Stimulated activated CD4-positive, alpha-beta T cell treated with anti-CD3 and anti-CD28 coated beads, Interleukin-12 subunit alpha, Interleukin-12 subunit beta, amount 100 ng/mL, for 4 hours (primary cell): ENCODE results near the gene PWWP2B.
A peak's percentile ranks its signal among the peaks of the same experiment; 100 is the strongest.
"Not testable (repeated sequence)": the region's sequence is repeated elsewhere in the genome, so short reads cannot be mapped to it uniquely, and the experiment has no call there.

Experiments
- DNase-seq: peaks from one replicate; pipeline ENCODE4 v3.0.0-alpha.2; 2020

The PWWP2B gene

GRCh38 chr10:132420981-132421846 lies 24.2 kb downstream of the PWWP2B start:
- DNase-seq, result no peak

DNA sequence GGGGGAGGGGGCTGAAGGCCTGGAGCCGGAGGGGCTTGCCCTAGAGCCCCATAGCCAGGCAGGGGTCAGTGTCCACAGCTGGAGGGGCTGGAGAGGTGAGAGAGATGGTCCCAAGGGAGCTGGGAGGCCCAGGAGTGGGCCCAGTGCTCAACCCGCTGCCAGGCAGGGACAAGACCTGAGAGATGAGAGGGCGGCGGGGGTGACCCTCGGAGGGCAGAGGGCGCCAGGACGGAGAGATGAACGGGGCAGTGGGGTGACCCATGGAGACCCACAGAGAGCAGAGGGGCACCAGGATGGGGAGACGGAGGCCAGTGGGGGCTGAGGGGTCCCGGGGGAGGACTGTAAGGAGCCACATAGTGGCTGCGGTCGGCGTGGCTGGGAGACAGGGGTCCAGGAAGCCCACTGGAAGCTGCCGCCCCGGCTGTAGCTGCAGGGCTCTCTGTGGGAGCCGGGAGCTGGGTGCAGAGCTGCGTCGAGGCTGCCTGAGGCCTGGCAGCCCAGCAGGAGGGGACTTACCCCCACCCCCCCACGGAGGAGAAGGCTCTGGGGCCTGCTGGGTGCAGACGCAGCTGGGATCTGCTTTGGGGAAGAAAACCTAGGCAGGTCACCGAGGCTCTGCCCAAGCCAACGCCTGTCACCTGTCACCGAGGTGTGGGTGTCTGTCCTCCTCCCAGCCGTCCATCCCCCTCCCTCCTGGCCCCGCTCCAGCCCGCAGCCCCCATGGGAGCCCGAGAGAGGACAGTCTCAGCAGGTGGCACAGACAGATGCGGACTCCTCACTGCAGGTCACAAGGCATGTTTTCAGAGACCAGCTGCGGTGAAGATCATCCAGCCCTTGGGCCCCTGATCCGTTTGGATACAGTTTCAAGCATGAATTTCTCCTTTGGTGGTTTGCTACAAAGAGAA lies 25.1 kb downstream of the PWWP2B start:
- no peak for DNase-seq

- DNase-seq, result no peak
These were observed 26.2 kb downstream of the PWWP2B start for GRCh38 chr10:132422903-132423825.

DNA sequence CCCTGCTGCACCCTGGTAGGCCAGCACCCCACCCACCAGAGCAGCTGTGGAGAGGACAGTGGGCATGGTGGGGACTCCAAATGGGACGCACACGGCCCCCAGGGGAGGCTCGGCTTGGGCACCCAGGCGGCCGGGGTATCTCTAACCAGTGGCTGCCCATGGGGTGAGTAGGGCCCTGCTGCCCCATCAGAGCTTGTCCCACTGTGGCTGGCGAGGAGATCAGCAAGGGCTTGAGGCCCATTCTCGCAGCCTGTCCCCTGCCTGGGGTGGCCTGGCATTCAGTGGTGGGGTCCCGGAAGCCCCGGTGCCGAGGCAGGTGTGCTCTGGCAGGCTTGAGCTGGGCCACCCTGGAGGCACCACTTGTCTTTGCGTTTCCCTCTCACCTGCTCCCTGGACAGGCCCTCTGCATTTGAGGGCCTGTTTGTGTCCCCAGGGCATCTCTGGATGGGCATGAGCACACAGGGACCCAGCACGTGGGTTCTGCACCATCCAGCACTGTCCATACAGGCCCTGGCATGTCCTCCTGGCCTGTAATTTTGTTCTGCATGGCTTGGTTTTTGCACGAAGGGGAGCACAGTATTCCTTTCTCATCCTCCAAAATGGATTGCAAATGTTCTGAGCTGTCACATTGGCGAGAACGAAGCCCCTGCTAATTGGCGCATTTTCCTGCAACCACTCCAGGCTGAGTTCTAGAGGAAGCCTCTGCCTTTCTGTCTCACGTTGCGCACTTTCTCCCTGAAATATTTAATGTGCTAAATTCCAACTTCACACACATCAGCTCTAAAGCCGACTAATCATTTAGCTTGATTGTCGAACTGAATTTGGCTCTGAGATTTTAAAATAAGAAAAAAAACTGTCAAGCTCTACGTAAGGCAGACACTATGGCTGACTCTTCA lies 27.2 kb downstream of the PWWP2B start:
- no peak for DNase-seq

DNA sequence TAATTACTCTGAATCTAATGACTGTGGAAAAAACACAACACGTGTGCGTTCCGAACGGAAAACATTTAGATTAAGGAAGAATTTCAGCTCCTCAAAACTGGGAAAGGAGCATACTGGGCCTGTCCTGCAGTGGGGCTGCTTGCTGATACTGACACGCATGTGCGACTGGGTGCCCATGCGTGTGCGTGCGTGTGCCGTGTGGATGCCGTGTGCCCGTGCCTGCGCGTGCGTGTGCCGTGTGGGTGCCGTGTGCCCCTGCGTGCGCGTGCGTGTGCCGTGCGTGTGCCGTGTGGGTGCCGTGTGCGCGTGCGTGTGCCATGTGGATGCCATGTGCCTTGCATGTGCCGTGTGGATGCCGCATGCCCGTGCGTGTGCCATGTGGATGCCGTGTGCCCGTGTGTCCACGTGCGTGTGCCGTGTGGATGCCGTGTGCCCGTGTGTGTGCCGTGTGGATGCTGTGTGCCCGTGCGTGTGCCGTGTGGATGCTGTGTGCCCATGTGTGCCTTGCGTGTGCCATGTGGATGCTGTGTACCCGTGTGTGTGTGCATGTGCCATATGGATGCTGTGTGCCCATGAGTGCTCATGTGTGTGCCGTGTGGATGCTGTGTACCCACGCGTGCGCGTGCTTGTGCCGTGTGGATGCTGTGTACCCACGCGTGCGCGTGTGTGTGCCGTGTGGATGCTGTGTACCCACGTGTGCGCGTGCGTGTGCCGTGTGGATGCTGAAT lies 28.2 kb downstream of the PWWP2B start:
- DNase-seq, result no peak

DNA sequence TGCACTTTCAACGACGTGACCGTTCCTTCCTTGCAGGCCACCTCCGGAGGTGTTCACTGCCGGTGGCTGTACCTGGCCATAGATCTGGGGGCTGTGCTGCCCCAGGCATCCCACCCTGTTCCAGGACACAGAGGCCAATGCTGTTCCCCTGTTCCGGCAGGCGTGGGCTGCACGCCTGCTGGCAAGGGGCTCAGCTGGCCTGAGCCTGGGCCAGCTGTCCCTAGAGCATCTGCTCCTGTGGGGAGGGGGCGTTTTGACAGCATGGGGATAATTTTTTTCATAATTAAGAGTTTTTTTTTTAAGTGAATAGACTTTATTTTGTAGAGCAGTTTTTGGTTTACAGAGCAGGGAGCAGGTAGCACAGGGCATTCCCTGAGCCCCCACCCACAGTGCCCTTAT lies 28.8 kb downstream of the PWWP2B start:
- DNase-seq, result no peak

GRCh38 chr10:132427006-132427771 lies 30.2 kb downstream of the PWWP2B start:
- DNase-seq, result no peak

- DNase-seq, result no peak
These were observed 31.0 kb downstream of the PWWP2B start for GRCh38 chr10:132427939-132428367.

DNA sequence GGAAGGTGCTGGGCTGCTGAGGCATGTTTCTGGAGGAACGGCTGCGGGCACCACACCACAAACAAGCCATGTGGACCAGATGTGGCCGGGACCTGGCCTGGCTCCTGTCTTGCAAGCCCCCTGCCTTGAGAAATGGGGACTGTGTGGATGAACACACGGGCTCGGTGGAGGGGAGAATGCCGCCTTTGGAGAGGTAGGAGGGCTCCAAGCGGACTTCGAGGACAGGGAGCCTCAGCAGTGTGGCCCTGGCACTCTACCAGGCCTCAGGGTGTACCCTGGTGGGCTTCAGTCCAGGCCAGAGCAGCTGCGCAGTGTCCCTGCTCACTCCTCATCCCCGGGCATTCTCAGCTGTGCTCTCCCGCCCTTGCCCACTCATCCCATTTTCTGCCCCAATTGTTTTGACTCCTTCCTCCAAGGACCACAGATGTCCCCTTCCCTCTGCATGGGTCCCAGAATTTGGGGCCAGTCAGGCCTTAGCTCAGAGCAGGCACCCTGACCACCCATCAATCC lies 31.5 kb downstream of the PWWP2B start:
- no peak for DNase-seq

DNA sequence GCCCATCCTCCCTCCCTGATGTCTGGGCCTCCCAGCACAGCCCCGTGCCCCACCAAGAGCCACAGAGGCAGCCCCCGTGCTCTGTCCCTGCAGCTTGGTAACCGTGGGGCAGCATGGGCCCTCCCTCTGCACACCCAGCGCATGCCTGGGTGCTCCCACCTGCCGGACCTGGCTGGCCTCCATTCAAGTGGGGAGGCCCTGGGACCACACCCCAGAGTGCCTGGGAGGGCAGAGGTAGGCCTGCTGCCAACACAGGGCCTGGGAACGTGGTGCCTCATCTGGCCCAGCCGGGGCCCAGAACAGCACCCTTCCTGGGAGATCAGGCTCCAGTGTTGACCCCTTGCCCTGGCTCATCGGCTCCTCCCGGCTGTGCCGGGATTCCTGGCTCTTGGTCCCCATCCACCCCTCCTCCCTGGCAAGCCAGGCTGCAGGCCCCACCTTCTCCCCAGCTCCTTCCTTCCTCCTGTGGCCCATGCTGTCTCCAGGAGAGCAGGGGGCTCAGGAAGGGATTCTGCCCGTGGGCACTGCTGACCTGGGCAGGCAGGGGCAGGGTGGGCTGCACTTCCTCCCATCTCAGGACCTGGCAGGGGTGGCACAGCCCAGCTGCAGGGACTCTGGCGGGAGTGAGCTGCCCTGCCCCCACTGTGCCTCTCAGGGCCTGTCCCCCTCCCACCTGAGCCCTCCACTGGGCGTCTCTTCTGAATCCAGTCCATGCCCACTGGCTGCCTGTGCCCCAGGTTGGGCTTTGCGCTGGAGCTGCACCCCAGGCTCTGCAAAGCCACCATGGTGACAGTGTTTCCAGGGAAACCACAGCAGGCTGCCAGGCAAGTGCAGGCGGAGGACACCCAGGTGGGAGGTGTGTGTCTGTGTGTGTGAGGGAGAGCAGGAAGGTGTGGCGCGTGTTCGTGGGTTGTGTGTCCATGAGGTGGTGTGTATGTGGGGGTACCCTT lies 32.6 kb downstream of the PWWP2B start:
- no peak for DNase-seq

- no peak for DNase-seq
These were observed 33.3 kb downstream of the PWWP2B start for GRCh38 chr10:132430231-132430743.

GRCh38 chr10:132430861-132431271 lies 33.9 kb downstream of the PWWP2B start:
- DNase-seq, result no peak

DNA sequence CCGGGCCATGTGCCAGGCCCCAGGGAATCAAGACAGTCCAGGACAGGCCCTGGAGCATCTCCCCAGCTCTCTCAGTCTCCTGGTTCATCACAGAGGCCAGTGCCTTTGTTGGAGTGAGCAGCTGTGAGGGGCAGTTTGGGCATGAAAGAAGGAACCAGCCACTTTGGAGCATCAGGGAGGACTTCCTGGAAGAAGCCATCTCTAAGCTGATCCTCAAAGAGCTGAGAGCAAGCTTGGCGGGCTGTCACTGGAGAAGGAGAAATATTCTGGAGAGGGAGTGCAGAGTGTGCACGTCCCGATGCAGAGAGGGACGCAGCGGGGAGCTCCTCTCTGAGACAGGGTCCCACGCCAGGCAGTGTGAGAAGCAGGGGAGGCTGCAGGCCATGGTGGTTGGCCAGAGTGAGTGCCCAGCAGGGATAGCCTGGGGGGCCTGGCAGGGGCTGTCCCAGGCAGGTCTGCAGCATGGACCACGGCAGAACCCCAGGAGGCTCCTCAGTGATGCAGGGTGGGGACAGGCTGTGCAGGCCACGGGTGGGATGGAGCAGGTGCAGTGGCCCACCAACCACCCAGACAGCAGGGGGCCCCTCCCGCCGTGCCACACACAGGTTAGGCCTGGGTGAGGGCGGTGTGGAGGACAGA lies 34.7 kb downstream of the PWWP2B start:
- no peak for DNase-seq

DNA sequence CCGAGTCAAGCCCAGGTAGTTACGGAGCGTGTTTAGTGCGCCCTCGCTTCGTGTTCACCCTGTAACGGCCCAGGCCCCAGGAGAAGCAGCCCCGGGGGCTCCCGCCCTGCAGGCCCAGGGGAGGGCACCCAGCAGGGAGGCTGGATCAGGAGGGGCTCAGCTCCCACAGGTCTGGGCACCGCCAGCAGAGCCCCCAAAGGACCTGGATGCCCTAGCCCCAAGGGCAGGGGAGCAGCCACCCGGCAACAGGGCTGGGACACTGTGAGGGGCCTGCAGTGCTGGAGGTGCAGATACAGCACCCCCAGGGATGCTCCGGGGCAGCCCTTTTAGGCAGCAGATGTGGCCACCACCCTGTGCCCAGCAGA lies 35.2 kb downstream of the PWWP2B start:
- DNase-seq, result no peak

- DNase-seq, result no peak
These were observed 36.8 kb downstream of the PWWP2B start for GRCh38 chr10:132433671-132434340.

- peak; percentile 63 for DNase-seq
These were observed 37.5 kb downstream of the PWWP2B start for GRCh38 chr10:132434405-132435005.

DNA sequence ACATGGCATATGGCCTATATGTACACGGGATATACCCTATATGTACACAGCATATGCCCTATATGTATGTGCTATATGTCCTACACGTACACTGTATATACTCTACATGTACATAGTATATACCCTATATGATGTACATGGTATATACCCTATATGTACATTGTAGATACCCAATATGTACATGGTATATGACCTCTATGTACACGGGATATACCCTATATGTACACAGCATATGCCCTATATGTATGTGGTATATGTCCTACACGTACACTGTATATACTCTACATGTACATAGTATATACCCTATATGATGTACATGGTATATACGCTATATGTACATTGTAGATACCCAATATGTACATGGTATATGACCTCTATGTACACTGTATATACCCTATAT lies 38.3 kb downstream of the PWWP2B start:
- DNase-seq, result not testable (repeated sequence)
